ENCODE measurements around the gene GZF1.

GRCh38 chr20:23314699-23315098 is 47.3 kb upstream of the GZF1 start:
- TF ChIP-seq CTCF (IDR thresholded peaks at IDR 0.05) (no peak), POLR2AphosphoS5 (IDR thresholded peaks at IDR 0.05) (no peak)

Data from esophagus muscularis mucosa (tissue), 3 donors.